Esophagus muscularis mucosa (tissue), 3 donors: Measurements from ENCODE around the gene SCGB1C2.
"Not testable (repeated sequence)": the region's sequence is repeated elsewhere in the genome, so short reads cannot be mapped to it uniquely, and the experiment has no call there.

Experiments
- POLR2A ChIP-seq: fragments of 450-650 bp; IDR thresholded peaks from one replicate; pipeline ENCODE4 v1.6.1; 2017; ENCODE audit warnings: antibody characterized with exemption, moderate library complexity, mild to moderate bottlenecking, low read depth
- POLR2AphosphoS5 ChIP-seq, 2 donors: sonication (generic); formaldehyde crosslinking; IDR thresholded peaks; one replicate each; pipeline ENCODE4 v1.6.1; 2017; ENCODE audit warnings: antibody characterized with exemption in 2 of 2
- TF ChIP-seq, protein P1 (sequence below), 3 experiments: fragments of 200-600 bp in 2 of 3; fragments of 450-650 bp in 1 of 3; sonication (generic) in 2 of 3; IDR thresholded peaks; one replicate each; pipeline ENCODE4 v1.5.1; 2017 to 2019; ENCODE audit warnings: antibody characterized with exemption in 3 of 3, mild to moderate bottlenecking in 2 of 3, moderate library complexity in 1 of 3

DNA sequence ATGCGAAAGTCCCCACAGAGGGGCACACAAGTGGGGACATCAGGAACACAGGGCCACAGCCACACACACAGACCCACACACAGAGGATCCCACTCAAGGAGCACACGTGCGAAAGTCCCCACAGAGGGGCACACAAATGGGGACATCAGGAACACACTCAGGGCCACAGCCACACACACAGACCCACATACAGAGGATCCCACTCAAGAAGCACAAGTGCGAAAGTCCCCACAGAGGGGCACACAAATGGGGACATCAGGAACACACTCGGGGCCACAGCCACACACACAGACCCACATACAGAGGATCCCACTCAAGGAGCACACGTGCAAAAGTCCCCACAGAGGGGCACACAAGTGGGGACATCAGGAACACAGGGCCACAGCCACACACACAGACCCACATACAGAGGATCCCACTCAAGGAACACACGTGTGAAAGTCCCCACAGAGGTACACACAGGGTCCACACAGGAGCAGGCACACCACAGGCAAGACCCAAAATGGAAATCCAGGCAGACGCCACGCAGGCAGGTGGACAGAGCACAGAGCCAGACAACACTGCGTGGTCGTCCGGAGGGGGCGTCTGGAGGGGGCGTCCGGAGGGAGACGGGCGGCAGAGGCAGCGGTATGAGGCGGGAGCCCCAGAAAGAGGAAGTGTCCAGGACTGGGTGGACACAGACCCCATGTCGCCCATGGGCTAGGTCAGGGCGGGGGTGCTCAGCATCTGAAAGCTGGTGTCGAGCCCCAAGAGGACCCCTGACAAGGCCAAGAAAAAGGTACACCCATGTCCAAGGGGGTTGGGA lies 2.2 kb downstream of the SCGB1C2 start:
- TF ChIP-seq, protein P1, sequence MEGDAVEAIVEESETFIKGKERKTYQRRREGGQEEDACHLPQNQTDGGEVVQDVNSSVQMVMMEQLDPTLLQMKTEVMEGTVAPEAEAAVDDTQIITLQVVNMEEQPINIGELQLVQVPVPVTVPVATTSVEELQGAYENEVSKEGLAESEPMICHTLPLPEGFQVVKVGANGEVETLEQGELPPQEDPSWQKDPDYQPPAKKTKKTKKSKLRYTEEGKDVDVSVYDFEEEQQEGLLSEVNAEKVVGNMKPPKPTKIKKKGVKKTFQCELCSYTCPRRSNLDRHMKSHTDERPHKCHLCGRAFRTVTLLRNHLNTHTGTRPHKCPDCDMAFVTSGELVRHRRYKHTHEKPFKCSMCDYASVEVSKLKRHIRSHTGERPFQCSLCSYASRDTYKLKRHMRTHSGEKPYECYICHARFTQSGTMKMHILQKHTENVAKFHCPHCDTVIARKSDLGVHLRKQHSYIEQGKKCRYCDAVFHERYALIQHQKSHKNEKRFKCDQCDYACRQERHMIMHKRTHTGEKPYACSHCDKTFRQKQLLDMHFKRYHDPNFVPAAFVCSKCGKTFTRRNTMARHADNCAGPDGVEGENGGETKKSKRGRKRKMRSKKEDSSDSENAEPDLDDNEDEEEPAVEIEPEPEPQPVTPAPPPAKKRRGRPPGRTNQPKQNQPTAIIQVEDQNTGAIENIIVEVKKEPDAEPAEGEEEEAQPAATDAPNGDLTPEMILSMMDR (IDR thresholded peaks at IDR 0.05): not testable (repeated sequence)
- TF ChIP-seq POLR2A; POLR2AphosphoS5 (IDR thresholded peaks at IDR 0.05): not testable (repeated sequence)
